HEK293 (cell line): ENCODE measurements around the gene USP24.

Source experiments
- ZEB2 ChIP-seq: fragments of 450-650 bp; formaldehyde crosslinking; IDR thresholded peaks from 2 replicates; pipeline ENCODE4 v1.5.1; 2016; ENCODE audit warnings: missing biosample characterization, missing genetic modification characterization
- ZNF114 ChIP-seq: fragments of 450-650 bp; formaldehyde crosslinking; IDR thresholded peaks from 2 replicates; pipeline ENCODE4 v1.5.0; 2017; ENCODE audit warnings: missing biosample characterization, missing genetic modification characterization
- ZNF324 ChIP-seq: fragments of 450-650 bp; formaldehyde crosslinking; IDR thresholded peaks from 2 replicates; pipeline ENCODE4 v1.5.1; 2016; ENCODE audit warnings: missing biosample characterization, missing genetic modification characterization
- ZNF48 ChIP-seq: fragments of 450-650 bp; formaldehyde crosslinking; IDR thresholded peaks from 2 replicates; pipeline ENCODE4 v1.5.1; 2016; ENCODE audit warnings: missing biosample characterization, missing genetic modification characterization
- TF ChIP-seq, protein P1 (sequence below): fragments of 450-650 bp; formaldehyde crosslinking; IDR thresholded peaks from 2 replicates; pipeline ENCODE4 v1.5.1; 2016; ENCODE audit warnings: missing biosample characterization, missing genetic modification characterization
- TF ChIP-seq, protein P2 (sequence below): fragments of 450-650 bp; formaldehyde crosslinking; IDR thresholded peaks from 2 replicates; pipeline ENCODE4 v1.5.1; 2016; ENCODE audit warnings: missing biosample characterization, missing genetic modification characterization

DNA sequence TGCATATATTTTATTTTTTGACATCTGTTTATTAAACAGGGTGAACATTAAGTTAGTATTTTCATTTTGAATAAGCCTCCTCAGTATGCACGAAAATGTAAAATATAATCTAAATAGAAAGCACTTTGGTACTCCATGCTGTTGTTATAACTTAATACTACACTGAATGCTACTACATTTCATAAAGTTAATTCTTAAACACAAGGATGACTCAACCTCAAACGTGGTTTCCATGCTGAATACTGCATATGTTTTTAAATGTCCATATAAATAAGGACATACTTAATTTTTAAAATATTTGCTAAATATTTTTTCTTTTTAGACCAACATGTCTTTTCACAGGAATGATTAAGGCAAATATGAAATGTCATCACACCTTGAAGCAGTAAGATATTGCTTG, 83.9 kb downstream of the USP24 start:
- TF ChIP-seq ZNF48 (no peak), ZNF324 (tag by site-specific recombination) (no peak), ZNF114 (no peak), ZEB2 (tag by site-specific recombination) (no peak)
- TF ChIP-seq, protein P1, sequence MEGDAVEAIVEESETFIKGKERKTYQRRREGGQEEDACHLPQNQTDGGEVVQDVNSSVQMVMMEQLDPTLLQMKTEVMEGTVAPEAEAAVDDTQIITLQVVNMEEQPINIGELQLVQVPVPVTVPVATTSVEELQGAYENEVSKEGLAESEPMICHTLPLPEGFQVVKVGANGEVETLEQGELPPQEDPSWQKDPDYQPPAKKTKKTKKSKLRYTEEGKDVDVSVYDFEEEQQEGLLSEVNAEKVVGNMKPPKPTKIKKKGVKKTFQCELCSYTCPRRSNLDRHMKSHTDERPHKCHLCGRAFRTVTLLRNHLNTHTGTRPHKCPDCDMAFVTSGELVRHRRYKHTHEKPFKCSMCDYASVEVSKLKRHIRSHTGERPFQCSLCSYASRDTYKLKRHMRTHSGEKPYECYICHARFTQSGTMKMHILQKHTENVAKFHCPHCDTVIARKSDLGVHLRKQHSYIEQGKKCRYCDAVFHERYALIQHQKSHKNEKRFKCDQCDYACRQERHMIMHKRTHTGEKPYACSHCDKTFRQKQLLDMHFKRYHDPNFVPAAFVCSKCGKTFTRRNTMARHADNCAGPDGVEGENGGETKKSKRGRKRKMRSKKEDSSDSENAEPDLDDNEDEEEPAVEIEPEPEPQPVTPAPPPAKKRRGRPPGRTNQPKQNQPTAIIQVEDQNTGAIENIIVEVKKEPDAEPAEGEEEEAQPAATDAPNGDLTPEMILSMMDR, result no peak
- TF ChIP-seq, protein P2, sequence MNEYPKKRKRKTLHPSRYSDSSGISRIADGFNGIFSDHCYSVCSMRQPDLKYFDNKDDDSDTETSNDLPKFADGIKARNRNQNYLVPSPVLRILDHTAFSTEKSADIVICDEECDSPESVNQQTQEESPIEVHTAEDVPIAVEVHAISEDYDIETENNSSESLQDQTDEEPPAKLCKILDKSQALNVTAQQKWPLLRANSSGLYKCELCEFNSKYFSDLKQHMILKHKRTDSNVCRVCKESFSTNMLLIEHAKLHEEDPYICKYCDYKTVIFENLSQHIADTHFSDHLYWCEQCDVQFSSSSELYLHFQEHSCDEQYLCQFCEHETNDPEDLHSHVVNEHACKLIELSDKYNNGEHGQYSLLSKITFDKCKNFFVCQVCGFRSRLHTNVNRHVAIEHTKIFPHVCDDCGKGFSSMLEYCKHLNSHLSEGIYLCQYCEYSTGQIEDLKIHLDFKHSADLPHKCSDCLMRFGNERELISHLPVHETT (tag by site-specific recombination), result no peak
